Mucosa of rectum (tissue), 2 donors: ENCODE data around the gene MAS1L.

Experiments
- H3K27ac ChIP-seq, 2 donors: one replicate each; pipeline ENCODE4 v1.7.0; 2013; ENCODE audit warnings: inconsistent platforms in 2 of 2, low read depth in 2 of 2, low read length in 2 of 2
- H3K27me3 ChIP-seq, 2 donors: one replicate each; pipeline ENCODE4 v1.7.0; 2013; ENCODE audit warnings: low read length in 2 of 2; ENCODE audit not compliant: control insufficient read depth in 2 of 2, insufficient read depth in 2 of 2
- H3K36me3 ChIP-seq, 2 donors: one replicate each; pipeline ENCODE4 v1.7.0; 2013; ENCODE audit warnings: low read length in 2 of 2; ENCODE audit not compliant: control insufficient read depth in 2 of 2, insufficient read depth in 2 of 2
- H3K4me1 ChIP-seq, 2 donors: one replicate each; pipeline ENCODE4 v1.7.0; 2013; ENCODE audit warnings: low read length in 2 of 2, mild to moderate bottlenecking in 1 of 2; ENCODE audit not compliant: control insufficient read depth in 2 of 2, insufficient read depth in 2 of 2
- H3K4me3 ChIP-seq, 2 donors: one replicate each; pipeline ENCODE4 v1.7.0; 2013; ENCODE audit warnings: low read length in 2 of 2
- H3K9ac ChIP-seq, 2 donors: one replicate each; pipeline ENCODE4 v1.7.0; 2013; ENCODE audit warnings: low read length in 2 of 2, low read depth in 1 of 2, mild to moderate bottlenecking in 1 of 2
- H3K9me3 ChIP-seq, 2 donors: one replicate each; pipeline ENCODE4 v1.7.0; 2013; ENCODE audit warnings: low read length in 2 of 2; ENCODE audit not compliant: control insufficient read depth in 2 of 2
- donor health status: healthy.
- donor health status: Normal muscosa, but diverticular disease.

The MAS1L gene

DNA sequence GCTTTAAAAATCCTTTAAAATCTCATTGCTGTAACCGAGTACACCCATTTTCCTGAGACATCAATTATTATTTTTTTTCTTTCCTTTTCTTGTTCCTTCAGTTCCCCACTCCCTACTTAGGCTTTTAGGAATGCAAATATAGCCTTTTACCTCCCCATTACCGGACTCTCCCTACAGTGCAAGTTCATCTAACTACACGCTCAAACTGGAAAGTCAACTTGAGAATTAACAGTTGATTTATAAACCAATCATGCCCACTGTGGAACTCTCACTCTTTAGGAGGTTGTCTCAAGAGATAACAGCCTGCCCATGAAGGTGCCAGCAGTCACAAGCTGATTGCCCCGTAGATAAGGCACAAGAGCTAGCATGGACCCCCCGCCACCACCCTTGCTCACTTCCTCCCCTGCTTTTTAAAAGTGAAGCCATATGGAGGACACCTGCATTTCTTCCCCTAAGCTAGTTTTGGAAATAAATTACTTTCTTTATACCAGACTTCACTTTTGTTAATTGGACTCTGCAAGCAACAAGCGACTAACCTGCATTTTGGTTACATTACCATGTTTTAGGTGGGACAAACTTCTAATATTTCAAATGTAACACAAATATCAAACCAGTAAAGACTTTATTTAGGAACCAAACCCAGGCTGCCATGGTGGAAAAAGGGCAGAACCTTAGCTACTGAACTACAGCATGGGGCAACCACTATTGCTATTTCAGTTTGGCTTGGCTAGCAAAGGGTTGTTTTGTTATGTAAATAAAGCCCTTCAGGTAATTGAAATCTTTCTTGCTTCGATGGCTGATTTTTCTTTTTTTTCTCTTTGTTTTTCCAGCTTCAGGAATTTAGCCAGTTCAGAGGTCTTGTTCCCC lies 36.9 kb upstream of the MAS1L start:
- Histone ChIP-seq H3K4me1 (no peaks in the 10 kb centered on the region), H3K27me3 (no peaks in the 10 kb centered on the region), H3K9ac (no peak overlapping the region), H3K36me3 (no peaks in the 10 kb centered on the region), H3K9me3 (no peaks in the 10 kb centered on the region), H3K4me3 (no peak overlapping the region), H3K27ac (no peak overlapping the region)

DNA sequence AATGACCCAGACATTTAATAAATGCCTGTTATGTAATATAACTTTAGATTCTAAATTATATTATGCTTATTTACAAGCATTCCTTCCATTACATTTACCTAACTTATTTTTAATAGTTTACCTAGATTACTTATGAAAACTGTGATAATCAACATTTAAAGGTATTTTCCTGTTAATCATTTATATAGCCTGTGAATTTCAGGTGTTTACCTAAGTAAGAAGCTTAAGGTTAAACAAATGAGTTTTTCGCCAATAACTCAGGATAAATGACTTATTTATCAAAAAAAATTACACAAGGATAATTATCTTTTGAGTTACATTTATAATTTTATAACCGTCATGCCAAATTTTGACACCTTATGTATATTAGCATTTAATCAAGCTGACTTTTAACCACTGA lies 36.3 kb upstream of the MAS1L start:
- no peaks in the 10 kb centered on the region for H3K4me1 ChIP-seq
- no peak overlapping the region for H3K9ac ChIP-seq
- H3K9me3 ChIP-seq = no peaks in the 10 kb centered on the region
- no peaks in the 10 kb centered on the region for H3K27me3 ChIP-seq
- no peak overlapping the region for H3K4me3 ChIP-seq
- no peak overlapping the region for H3K27ac ChIP-seq
- no peaks in the 10 kb centered on the region for H3K36me3 ChIP-seq

DNA sequence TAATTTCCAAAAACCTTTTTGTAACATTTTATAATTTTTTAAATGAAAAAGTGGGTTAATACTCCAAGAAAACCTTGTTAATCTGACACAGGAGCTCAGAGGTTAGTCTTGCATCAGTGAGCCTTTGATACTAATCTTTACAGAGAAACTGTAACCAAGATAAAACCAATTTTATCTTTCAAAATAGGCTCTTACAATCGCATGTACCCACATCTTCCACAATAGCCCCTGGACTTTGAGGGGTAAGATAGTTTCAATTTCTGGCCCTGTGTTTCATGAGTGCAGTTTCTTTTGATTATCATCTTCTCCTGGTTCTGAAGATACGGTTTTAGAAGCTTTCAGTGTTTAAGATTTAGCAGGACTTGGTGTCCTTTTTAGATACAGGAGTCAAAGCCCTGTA lies 34.5 kb upstream of the MAS1L start:
- H3K27me3 ChIP-seq = no peaks in the 10 kb centered on the region
- H3K4me1 ChIP-seq = no peaks in the 10 kb centered on the region
- H3K9me3 ChIP-seq = no peaks in the 10 kb centered on the region
- H3K27ac ChIP-seq = no peak overlapping the region
- H3K4me3 ChIP-seq = no peak overlapping the region
- H3K9ac ChIP-seq = no peak overlapping the region
- no peaks in the 10 kb centered on the region for H3K36me3 ChIP-seq

DNA sequence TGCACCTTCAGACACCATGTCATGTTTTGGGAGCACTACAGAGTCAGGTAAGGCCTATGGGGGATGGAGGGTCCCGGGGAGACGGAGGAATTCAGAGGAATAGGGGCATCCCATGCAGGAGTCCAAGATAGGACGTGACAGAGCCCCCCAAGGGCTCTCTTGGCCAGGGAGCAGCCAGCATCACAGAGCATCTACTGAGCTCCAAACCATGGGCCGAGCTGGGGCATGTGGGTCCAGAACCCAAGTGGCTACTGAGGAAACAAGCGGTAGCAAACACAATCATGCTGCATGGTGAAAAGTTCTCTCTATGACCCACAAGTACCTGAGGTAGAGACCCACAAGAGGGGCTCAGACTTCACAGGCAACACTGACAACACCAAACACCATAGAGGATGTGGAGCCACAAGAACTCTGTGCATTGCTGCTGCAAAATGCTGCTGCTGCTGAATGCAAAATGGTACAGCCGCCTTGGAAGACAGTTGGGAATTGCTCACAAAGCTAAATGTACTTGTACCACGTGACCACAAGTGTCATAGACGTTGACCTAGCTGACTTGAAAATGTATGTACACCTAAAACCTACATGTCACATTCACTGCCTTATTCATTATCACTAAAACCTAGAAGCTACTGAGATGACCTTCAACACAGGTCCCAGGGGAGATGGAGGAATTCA lies 33.4 kb upstream of the MAS1L start:
- Histone ChIP-seq H3K9ac (no peak overlapping the region), H3K27me3 (no peaks in the 10 kb centered on the region), H3K36me3 (no peaks in the 10 kb centered on the region)

DNA sequence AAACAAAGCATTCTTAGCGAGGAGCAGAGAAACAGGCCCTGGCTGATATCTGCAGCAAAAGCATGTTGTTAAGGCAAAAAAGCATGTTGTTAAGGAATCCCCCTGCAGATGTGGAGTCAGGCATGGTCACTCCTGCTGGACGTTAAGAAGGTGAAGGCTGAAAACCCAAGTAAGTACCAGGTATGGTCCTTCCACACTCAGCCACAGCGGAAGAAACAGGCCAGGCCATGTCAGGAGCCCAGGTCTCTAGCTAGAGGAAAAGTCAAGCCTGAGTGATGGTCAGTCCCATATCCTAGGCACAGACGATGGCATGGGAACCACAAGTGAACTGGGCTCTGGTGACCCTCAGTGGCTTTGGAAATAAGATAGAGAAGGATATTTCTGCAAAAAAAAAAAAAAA lies 32.5 kb upstream of the MAS1L start:
- H3K9ac ChIP-seq = no peak overlapping the region
- H3K36me3 ChIP-seq = no peaks in the 10 kb centered on the region
- H3K27me3 ChIP-seq = no peaks in the 10 kb centered on the region
- H3K9me3 ChIP-seq = no peaks in the 10 kb centered on the region
- no peak overlapping the region for H3K4me3 ChIP-seq
- no peaks in the 10 kb centered on the region for H3K4me1 ChIP-seq
- H3K27ac ChIP-seq = no peak overlapping the region

More for the DNA sequence above, 33.4 kb upstream of the MAS1L start:
- Histone ChIP-seq H3K9me3 (no peaks in the 10 kb centered on the region), H3K4me1 (no peaks in the 10 kb centered on the region), H3K4me3 (no peak overlapping the region), H3K27ac (no peak overlapping the region)

DNA sequence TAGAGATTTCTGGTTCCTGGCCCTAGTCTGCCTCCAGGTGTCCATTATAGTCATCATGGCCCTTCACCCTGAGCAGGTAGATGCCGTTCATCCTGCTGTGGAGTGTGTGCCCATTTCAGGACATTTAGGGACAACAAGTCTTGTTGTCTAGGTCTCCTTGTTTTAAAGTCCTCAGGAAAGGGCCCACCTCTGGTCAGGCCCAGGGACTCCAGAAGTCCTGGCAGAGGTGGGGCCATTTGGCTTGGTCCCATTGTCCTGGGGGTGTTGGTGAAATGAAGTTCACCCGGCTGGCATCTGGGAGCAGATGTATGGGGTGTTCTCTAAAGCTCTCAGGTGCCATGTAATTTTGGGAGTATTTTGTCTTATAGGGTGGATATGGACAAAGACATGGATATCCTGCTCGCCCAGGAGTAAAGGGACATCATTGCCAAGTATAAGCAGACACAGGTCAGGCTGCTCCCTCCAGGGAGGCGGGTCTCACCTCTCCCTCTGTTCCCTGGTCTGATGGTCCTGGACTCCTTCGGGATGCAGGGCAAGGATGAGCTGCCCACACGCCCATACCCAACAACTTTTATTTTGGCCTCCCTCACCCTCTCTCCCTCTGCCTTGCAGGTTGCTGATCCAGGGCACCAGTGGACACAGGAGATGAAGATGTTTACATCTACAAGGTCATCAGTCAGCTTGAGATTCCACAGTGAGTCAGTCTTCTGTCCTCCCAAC lies 31.7 kb upstream of the MAS1L start:
- no peak overlapping the region for H3K27ac ChIP-seq
- no peaks in the 10 kb centered on the region for H3K27me3 ChIP-seq
- no peak overlapping the region for H3K4me3 ChIP-seq
- H3K9ac ChIP-seq = no peak overlapping the region
- no peaks in the 10 kb centered on the region for H3K36me3 ChIP-seq
- no peaks in the 10 kb centered on the region for H3K9me3 ChIP-seq
- no peaks in the 10 kb centered on the region for H3K4me1 ChIP-seq

DNA sequence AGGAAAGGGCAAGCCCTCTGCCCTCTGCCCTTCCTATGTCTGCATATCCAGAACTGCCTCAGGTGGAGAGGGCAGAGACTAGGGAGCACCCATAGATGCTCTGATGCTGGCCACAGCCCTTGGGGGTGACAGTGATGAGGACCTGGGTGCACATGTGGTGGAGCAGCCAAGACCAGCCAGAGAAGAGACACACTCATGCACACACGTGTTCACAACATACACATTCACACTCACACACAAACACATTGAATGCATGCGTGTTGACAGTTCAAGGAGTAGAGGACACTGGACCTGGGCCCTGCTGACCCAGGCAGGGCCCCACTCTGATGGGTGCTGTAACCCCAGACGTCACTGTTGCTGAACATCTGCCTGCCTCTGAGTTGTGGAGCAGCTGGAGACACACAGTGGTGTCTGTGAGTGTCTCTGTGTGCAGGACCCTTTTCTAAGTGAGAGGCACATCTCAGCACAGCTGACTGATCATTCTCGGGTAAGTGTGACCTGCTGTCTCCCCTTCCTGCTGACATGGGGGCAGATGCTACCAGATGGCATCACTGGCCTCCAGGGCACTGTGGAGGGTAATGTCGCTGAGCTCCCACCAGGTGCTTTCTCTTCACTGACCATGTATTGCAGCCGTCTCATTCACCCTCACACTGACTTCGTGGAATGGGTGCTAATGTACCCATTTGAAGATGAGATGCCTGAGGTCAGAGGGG lies 30.1 kb upstream of the MAS1L start:
- Histone ChIP-seq H3K27me3 (no peaks in the 10 kb centered on the region), H3K27ac (no peak overlapping the region), H3K4me1 (no peaks in the 10 kb centered on the region), H3K9me3 (no peaks in the 10 kb centered on the region), H3K9ac (no peak overlapping the region), H3K36me3 (no peaks in the 10 kb centered on the region), H3K4me3 (no peak overlapping the region)

DNA sequence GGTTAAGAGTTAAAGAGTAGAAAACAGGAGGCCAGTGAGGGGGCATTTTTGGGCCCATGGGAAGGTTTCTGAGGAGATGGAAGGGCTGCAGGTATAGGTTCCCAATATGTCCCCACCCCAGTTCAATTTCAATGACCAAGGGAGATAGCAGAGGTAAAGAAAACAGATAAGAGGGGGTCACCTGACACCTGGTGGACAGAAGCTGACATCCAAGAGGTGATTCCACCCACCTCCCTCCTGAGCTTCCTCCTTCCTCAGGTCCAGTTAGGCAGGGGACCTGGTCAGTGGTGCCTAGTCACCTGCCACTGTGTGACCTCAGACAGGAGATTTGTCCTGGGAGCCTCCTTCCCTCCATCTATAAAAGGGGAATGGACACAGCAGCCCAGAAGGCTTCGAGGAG lies 29.5 kb upstream of the MAS1L start:
- no peak overlapping the region for H3K27ac ChIP-seq
- H3K4me1 ChIP-seq = no peaks in the 10 kb centered on the region
- H3K9me3 ChIP-seq = no peaks in the 10 kb centered on the region
- H3K36me3 ChIP-seq = no peaks in the 10 kb centered on the region
- H3K27me3 ChIP-seq = no peaks in the 10 kb centered on the region
- no peak overlapping the region for H3K4me3 ChIP-seq
- H3K9ac ChIP-seq = no peak overlapping the region

DNA sequence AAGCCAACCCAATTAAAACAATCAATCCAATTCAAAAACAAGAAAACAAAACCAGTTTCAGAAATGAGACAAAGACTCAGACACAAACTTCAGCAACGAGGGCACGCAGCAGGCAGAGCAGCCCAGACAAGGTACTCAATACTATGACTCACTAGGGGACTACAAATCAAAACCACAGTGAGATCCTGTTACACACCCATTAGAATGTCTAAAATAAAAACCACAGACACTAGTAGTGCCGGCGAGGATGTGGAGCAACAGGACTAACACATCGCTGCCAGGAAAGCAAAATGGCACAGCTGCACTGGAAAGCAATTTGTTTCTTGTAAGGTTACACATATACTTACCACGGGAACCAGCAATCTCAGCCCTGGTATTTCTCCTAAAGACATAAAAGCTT lies 28.4 kb upstream of the MAS1L start:
- H3K4me1 ChIP-seq = no peaks in the 10 kb centered on the region
- H3K27me3 ChIP-seq = no peaks in the 10 kb centered on the region
- H3K27ac ChIP-seq = no peak overlapping the region
- H3K9me3 ChIP-seq = no peaks in the 10 kb centered on the region
- no peak overlapping the region for H3K4me3 ChIP-seq
- H3K9ac ChIP-seq = no peak overlapping the region
- no peaks in the 10 kb centered on the region for H3K36me3 ChIP-seq
